ENCODE data around the gene ABCC9. TPM values are rescaled to one million over a fixed set of nuclear protein-coding genes. Genes with fewer than 3 reads are reported as not detected.

ABCC9 gene
- total RNA-seq, 1 experiment from 2014 or later: 0.03 TPM

DNA sequence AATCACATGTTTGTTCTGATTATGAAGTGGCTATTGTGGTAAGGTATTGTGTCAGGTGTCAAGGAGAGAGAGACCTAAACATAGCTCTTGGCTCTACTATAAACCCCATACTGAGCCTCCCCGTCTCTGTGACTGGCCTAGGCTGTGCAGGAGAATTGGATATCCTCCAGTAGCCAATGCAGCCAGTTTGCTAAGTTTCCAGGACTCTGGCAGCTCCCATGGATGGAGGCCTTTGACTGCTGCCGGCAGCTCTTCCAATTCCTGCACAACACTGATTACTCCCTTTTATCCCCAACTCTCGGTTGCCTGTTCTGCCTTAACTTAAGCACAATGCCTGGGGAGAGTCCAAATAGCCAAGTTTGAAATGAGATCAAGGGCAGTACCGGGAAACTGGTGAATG, 59.3 kb downstream of the ABCC9 start:
- H3K9me3 ChIP-seq (ENCODE audit: control insufficient read depth, insufficient read depth, low read depth, low read length): no peaks in the 10 kb centered on the region
- BruUV-seq (replicated peaks): no TSS peak
- no peak overlapping the region for H3K4me3 ChIP-seq (ENCODE audit: low read depth in 2 of 2, low read length in 2 of 2)
- TF ChIP-seq, protein P1, sequence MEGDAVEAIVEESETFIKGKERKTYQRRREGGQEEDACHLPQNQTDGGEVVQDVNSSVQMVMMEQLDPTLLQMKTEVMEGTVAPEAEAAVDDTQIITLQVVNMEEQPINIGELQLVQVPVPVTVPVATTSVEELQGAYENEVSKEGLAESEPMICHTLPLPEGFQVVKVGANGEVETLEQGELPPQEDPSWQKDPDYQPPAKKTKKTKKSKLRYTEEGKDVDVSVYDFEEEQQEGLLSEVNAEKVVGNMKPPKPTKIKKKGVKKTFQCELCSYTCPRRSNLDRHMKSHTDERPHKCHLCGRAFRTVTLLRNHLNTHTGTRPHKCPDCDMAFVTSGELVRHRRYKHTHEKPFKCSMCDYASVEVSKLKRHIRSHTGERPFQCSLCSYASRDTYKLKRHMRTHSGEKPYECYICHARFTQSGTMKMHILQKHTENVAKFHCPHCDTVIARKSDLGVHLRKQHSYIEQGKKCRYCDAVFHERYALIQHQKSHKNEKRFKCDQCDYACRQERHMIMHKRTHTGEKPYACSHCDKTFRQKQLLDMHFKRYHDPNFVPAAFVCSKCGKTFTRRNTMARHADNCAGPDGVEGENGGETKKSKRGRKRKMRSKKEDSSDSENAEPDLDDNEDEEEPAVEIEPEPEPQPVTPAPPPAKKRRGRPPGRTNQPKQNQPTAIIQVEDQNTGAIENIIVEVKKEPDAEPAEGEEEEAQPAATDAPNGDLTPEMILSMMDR (IDR thresholded peaks at IDR 0.05): no peak
- TF ChIP-seq, protein P2, sequence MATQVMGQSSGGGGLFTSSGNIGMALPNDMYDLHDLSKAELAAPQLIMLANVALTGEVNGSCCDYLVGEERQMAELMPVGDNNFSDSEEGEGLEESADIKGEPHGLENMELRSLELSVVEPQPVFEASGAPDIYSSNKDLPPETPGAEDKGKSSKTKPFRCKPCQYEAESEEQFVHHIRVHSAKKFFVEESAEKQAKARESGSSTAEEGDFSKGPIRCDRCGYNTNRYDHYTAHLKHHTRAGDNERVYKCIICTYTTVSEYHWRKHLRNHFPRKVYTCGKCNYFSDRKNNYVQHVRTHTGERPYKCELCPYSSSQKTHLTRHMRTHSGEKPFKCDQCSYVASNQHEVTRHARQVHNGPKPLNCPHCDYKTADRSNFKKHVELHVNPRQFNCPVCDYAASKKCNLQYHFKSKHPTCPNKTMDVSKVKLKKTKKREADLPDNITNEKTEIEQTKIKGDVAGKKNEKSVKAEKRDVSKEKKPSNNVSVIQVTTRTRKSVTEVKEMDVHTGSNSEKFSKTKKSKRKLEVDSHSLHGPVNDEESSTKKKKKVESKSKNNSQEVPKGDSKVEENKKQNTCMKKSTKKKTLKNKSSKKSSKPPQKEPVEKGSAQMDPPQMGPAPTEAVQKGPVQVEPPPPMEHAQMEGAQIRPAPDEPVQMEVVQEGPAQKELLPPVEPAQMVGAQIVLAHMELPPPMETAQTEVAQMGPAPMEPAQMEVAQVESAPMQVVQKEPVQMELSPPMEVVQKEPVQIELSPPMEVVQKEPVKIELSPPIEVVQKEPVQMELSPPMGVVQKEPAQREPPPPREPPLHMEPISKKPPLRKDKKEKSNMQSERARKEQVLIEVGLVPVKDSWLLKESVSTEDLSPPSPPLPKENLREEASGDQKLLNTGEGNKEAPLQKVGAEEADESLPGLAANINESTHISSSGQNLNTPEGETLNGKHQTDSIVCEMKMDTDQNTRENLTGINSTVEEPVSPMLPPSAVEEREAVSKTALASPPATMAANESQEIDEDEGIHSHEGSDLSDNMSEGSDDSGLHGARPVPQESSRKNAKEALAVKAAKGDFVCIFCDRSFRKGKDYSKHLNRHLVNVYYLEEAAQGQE (IDR thresholded peaks at IDR 0.05; ENCODE audit: insufficient read depth in 1 of 2, low read depth in 2 of 2, low read length in 1 of 2): no peak
- TF ChIP-seq POLR2AphosphoS5 (IDR thresholded peaks at IDR 0.05; ENCODE audit: low read depth, low read length): no peak
- TF ChIP-seq SIN3A (IDR thresholded peaks at IDR 0.05; ENCODE audit: borderline replicate concordance, insufficient read depth, low read depth, low read length): no peak
- no peak for TF ChIP-seq TCF7L2 (IDR thresholded peaks at IDR 0.05; ENCODE audit: low read depth, low read length)
- H3K27me3 ChIP-seq (ENCODE audit: control insufficient read depth, insufficient read depth, low read length): no peaks in the 10 kb centered on the region
- ChIA-PET POLR2A (no interaction called here), CTCF (no interaction called here)
- intact Hi-C loops (cut with micrococcal nuclease; ENCODE audit: unreplicated experiment): no loop called here
- no peaks in the 10 kb centered on the region for H3K36me3 ChIP-seq (ENCODE audit: control insufficient read depth, insufficient read depth, low read length)
- ATAC-seq: no peak
- no peaks in the 10 kb centered on the region for H3K4me1 ChIP-seq (ENCODE audit: control insufficient read depth, insufficient read depth, low read length)
- no peak for DNase-seq (ENCODE audit: low read depth, low spot score)
- in situ Hi-C loops (cut with HindIII; ENCODE audit: low pct_unique_long_range_greater_than_20kb, low sequenced_read_pairs): no loop called here
- H3K27ac ChIP-seq (ENCODE audit: low read length): no peak overlapping the region

DNA sequence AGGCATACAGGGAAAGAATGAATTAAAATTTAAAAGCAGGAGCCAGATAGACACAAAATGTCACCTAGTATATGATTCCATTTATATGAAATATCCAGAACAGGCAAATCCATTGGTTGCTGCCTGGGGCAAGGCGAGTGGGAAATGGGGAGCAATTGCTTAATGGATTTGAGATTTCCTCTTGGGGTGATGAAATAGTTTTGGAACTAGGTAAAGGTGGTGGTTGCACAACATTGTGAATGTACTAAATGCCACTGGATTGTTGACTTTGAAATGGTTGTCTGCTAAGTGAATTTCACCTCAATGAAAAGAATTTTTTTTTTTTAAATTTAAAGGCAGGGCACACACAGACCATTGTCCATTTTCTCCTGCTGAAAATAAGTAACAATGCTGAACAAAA, 61.9 kb downstream of the ABCC9 start:
- ATAC-seq (no peak), DNase-seq (ENCODE audit: low read depth, low spot score) (no peak)
- intact Hi-C loops (cut with micrococcal nuclease; ENCODE audit: unreplicated experiment): no loop called here
- ChIA-PET CTCF (no interaction called here), POLR2A (no interaction called here)
- no peaks in the 10 kb centered on the region for H3K36me3 ChIP-seq (ENCODE audit: control insufficient read depth, insufficient read depth, low read length)
- in situ Hi-C loops (cut with HindIII; ENCODE audit: low pct_unique_long_range_greater_than_20kb, low sequenced_read_pairs): no loop called here
- H3K27me3 ChIP-seq (ENCODE audit: control insufficient read depth, insufficient read depth, low read length): no peaks in the 10 kb centered on the region
- H3K9me3 ChIP-seq (ENCODE audit: control insufficient read depth, insufficient read depth, low read depth, low read length): no peaks in the 10 kb centered on the region
- no peak overlapping the region for H3K27ac ChIP-seq (ENCODE audit: low read length)
- H3K4me3 ChIP-seq (ENCODE audit: low read depth in 2 of 2, low read length in 2 of 2): no peak overlapping the region
- no TSS peak for BruUV-seq (replicated peaks)
- H3K4me1 ChIP-seq (ENCODE audit: control insufficient read depth, insufficient read depth, low read length): no peaks in the 10 kb centered on the region
- no peak for TF ChIP-seq SIN3A (IDR thresholded peaks at IDR 0.05; ENCODE audit: borderline replicate concordance, insufficient read depth, low read depth, low read length)
- no peak for TF ChIP-seq TCF7L2 (IDR thresholded peaks at IDR 0.05; ENCODE audit: low read depth, low read length)
- no peak for TF ChIP-seq POLR2AphosphoS5 (IDR thresholded peaks at IDR 0.05; ENCODE audit: low read depth, low read length)
- TF ChIP-seq, protein P2 (IDR thresholded peaks at IDR 0.05; ENCODE audit: insufficient read depth in 1 of 2, low read depth in 2 of 2, low read length in 1 of 2): no peak
- TF ChIP-seq, protein P1 (IDR thresholded peaks at IDR 0.05): no peak
